Mucosa of rectum (tissue), 2 donors: ENCODE measurements around the gene VSIG2.

Source experiments
- H3K27ac ChIP-seq, 2 donors: one replicate each; pipeline ENCODE4 v1.7.0; 2013; ENCODE audit warnings: inconsistent platforms in 2 of 2, low read depth in 2 of 2, low read length in 2 of 2
- H3K27me3 ChIP-seq, 2 donors: one replicate each; pipeline ENCODE4 v1.7.0; 2013; ENCODE audit warnings: low read length in 2 of 2; ENCODE audit not compliant: control insufficient read depth in 2 of 2, insufficient read depth in 2 of 2
- H3K36me3 ChIP-seq, 2 donors: one replicate each; pipeline ENCODE4 v1.7.0; 2013; ENCODE audit warnings: low read length in 2 of 2; ENCODE audit not compliant: control insufficient read depth in 2 of 2, insufficient read depth in 2 of 2
- H3K4me1 ChIP-seq, 2 donors: one replicate each; pipeline ENCODE4 v1.7.0; 2013; ENCODE audit warnings: low read length in 2 of 2, mild to moderate bottlenecking in 1 of 2; ENCODE audit not compliant: control insufficient read depth in 2 of 2, insufficient read depth in 2 of 2
- H3K4me3 ChIP-seq, 2 donors: one replicate each; pipeline ENCODE4 v1.7.0; 2013; ENCODE audit warnings: low read length in 2 of 2
- H3K9ac ChIP-seq, 2 donors: one replicate each; pipeline ENCODE4 v1.7.0; 2013; ENCODE audit warnings: low read length in 2 of 2, low read depth in 1 of 2, mild to moderate bottlenecking in 1 of 2
- H3K9me3 ChIP-seq, 2 donors: one replicate each; pipeline ENCODE4 v1.7.0; 2013; ENCODE audit warnings: low read length in 2 of 2; ENCODE audit not compliant: control insufficient read depth in 2 of 2
- donor health status: healthy.
- donor health status: Normal muscosa, but diverticular disease.

The VSIG2 gene

DNA sequence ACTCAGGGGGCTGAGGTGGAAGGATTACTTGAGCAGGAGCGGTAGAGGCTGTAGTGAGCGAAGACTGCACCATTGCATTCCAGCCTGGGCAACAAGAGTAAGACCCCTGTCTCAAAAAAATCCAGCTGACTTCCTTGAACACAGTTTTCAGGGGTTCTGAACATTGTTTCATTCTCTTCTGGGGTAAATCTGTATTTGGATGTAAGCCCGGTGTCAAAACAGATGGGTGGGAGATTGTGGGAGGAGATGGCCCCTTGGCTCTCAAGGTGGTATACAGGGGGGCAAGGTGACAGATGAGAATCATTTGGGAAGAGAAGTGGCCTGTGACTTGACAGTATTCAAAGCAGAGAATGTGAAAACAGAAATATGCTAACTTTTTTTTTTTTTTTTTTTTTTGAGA, 5.3 kb upstream of the VSIG2 start:
- H3K4me3 ChIP-seq = no peak overlapping the region
- H3K27me3 ChIP-seq = peaks cover 0 to 13% of the 10 kb centered on the region in 2 donors
- peaks cover 31 to 32% of the 10 kb centered on the region in 2 donors for H3K4me1 ChIP-seq
- no peaks in the 10 kb centered on the region for H3K36me3 ChIP-seq
- no peak overlapping the region for H3K27ac ChIP-seq
- no peaks in the 10 kb centered on the region for H3K9me3 ChIP-seq
- H3K9ac ChIP-seq = no peak overlapping the region

DNA sequence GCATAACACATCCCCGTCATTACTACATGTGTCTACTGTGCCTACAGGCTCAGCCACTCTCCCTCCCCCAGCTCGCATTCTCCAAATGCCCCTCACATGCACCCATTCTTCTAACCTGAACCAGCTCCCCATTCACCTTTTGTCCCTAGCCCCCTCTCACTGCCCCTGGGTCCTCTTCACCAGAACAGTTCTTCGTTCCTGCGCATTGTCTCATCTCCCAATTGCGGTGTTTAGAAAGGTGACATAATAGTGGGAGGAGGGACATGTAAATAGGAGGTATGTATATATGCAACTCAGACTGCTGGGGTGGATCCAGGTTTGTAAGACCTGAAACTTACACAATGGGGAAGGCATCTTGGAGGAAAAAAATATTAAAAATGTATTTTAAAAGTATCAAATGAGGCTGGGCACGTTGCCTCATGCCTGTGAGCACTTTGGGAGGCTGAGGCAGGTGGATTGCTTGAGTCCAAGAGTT, 4.7 kb upstream of the VSIG2 start:
- no peaks in the 10 kb centered on the region for H3K36me3 ChIP-seq
- H3K9me3 ChIP-seq = no peaks in the 10 kb centered on the region
- peaks cover 0 to 13% of the 10 kb centered on the region in 2 donors for H3K27me3 ChIP-seq
- H3K4me3 ChIP-seq = no peak overlapping the region
- H3K27ac ChIP-seq = no peak overlapping the region
- no peak overlapping the region for H3K9ac ChIP-seq
- H3K4me1 ChIP-seq = peaks cover 29 to 32% of the 10 kb centered on the region in 2 donors

DNA sequence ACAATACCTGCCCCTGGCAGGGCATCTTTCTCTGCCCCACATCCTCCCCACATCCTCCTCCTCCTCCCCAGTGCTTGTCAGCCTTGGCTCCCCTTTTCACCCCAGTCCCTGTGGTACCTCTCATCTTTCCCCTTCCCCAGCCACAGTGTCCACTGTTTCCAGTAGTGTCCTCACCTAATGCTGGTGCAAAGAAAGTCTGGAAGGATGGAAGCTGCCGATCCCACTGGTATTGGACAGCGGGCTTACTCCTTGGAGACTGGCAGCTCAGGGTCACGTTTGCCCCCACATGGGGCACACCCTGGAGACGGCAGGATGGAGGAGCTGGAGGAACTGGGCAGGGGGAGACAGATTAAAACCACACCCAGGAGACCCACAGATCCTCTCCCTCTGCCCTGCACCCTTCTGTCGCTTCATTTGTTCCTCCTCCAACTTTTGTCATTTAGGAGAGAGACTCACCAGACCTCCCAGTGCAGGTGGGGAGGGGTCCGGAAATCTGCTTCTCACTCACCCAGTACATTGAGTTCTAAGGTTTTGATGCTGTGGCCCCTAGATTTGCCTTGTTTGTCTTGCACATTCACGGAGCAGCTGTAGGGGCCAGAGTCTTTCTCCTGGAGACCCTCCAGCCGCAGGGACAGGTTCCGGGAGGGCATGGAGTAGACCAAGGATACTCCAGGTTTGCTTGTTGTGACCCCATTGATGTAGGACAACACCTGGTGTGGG, 4.1 kb upstream of the VSIG2 start:
- Histone ChIP-seq H3K27ac (no peak overlapping the region), H3K4me1 (peaks cover 27 to 30% of the 10 kb centered on the region in 2 donors), H3K27me3 (peaks cover 0 to 9% of the 10 kb centered on the region in 2 donors), H3K9ac (no peak overlapping the region), H3K4me3 (no peak overlapping the region), H3K36me3 (no peaks in the 10 kb centered on the region), H3K9me3 (no peaks in the 10 kb centered on the region)

DNA sequence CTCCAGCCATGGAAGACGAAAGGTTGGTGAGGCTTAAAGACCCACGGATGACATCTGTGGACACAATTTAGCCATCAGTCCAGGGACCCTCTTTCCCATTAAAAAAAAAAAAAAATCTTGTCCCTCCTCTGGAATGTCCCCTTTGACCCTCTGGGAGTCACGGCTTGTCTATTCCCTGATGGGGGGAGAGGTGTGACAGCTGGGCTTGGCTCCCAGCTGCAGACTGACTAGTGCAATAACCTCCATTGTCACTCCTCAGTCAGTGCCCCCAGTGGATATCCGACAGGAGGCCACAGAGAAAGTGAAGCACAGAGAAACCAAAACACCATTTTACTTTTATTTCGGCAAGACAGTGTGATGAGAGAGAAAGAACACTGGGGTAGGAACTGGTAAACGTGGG, 2.7 kb upstream of the VSIG2 start:
- Histone ChIP-seq H3K27ac (no peak overlapping the region), H3K4me3 (no peak overlapping the region), H3K9me3 (no peaks in the 10 kb centered on the region), H3K9ac (no peak overlapping the region), H3K27me3 (peaks cover 0 to 4% of the 10 kb centered on the region in 2 donors), H3K36me3 (no peaks in the 10 kb centered on the region), H3K4me1 (peaks cover 27 to 39% of the 10 kb centered on the region in 2 donors)

DNA sequence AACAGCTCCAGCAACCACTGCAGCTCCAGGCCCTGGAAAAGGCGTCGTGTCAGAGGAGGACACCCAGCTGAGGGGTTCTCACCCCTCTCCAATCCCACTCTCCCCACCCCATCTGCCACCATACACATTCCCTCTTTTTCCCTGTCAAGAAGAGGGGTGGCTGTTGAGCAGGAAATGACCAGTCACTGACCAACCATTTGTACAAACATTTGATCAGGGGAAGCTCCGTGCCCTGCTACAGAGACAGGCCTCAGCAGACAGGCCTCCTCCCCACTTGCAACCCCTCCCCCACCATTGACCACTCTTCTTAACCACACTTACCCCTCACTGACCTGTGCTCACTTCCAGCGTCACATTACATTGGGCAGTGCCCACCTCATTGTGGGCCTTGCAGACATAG, 2.3 kb upstream of the VSIG2 start:
- Histone ChIP-seq H3K27me3 (peaks cover 0 to 4% of the 10 kb centered on the region in 2 donors), H3K4me1 (peaks cover 27 to 43% of the 10 kb centered on the region in 2 donors), H3K9me3 (no peaks in the 10 kb centered on the region), H3K4me3 (no peak overlapping the region), H3K9ac (no peak overlapping the region), H3K27ac (no peak overlapping the region), H3K36me3 (no peaks in the 10 kb centered on the region)

DNA sequence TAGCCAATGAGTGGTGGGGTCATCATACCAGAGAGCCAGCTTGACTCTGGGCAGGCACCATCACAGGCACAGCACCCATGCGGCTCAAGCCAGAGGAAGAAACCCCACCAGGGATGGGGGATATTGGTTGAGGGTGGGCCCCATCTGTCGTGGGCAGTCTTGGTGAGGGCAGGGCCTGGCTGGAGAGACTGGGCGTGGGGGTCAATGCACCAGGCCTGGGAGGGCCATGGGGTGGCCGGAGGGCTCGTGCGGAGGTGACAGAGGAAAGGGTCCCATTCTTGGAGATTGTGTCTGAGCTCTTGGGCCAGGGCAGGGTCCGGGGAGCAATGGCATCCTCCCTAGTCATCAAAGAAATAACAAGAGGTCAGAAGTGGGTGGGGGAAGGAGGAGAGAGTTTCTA, 1.6 kb upstream of the VSIG2 start:
- Histone ChIP-seq H3K4me3 (no peak overlapping the region), H3K27me3 (peaks cover 0 to 2% of the 10 kb centered on the region in 2 donors), H3K27ac (no peak overlapping the region), H3K4me1 (peaks cover 27 to 41% of the 10 kb centered on the region in 2 donors), H3K36me3 (no peaks in the 10 kb centered on the region), H3K9ac (no peak overlapping the region), H3K9me3 (no peaks in the 10 kb centered on the region)

DNA sequence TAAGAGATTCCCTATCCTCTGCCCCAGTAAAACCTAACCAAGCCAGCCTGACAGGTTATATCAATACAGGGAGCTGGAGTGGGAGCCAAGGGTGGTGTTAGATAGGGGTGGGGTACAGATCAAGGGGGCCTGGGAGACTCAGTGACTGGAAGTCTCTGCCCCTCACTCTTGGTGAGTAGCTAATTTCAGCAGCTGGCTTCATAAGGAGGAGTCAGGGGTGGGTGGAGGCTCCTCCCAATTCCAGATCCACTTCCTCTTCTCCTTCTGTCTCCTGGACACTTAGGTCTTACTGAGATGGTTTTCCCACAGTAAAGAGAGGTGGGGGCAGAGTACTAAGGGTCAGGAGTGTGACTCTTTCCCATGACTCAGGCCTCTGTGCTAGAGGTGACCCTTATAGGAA, 1.1 kb upstream of the VSIG2 start:
- H3K4me1 ChIP-seq = peaks cover 28 to 43% of the 10 kb centered on the region in 2 donors
- H3K27me3 ChIP-seq = peaks cover 0 to 3% of the 10 kb centered on the region in 2 donors

DNA sequence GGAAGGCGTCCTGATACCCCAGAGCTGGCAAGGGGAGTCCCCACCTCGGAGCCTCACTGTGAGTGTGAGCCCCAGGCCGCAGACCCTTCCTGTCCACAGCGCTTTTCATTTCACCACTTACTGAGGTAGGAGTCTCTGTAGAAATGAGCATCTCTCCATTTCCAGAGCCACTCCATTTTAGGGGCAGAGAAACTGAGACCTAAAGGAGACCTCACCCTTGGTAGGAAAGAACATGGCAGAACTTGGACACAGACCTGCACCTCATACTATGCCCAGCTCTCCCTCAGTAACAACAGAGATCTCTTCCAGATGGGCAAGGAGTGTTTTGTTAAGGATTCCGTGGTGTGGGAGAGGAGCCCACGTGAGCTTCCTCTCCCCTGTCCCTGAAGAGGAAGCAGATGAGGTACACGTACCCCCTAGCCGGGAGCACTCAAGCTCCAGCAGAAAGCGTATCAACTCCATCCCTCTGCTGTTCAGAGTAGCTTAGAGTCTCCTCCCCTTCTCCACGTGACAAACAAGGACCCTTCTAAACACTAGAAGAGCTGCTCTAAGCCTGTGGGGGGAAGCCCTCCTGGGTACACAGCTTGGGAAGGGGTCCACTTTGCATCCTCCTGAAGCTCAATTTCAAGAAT, 532 bp upstream of the VSIG2 start:
- H3K36me3 ChIP-seq = no peaks in the 10 kb centered on the region
- peaks cover 29 to 41% of the 10 kb centered on the region in 2 donors for H3K4me1 ChIP-seq
- peak overlapping the region; percentile 65 to 69 for H3K4me3 ChIP-seq
- H3K27ac ChIP-seq = peak overlapping the region; percentile 89 to 93
- no peaks in the 10 kb centered on the region for H3K9me3 ChIP-seq
- peaks cover 0 to 3% of the 10 kb centered on the region in 2 donors for H3K27me3 ChIP-seq
- peak overlapping the region; percentile 72 to 89 for H3K9ac ChIP-seq

More for the DNA sequence above, 1.1 kb upstream of the VSIG2 start:
- Histone ChIP-seq H3K9me3 (no peaks in the 10 kb centered on the region), H3K36me3 (no peaks in the 10 kb centered on the region), H3K4me3 (no peak overlapping the region), H3K9ac (no peak overlapping the region), H3K27ac (no peak overlapping the region)

DNA sequence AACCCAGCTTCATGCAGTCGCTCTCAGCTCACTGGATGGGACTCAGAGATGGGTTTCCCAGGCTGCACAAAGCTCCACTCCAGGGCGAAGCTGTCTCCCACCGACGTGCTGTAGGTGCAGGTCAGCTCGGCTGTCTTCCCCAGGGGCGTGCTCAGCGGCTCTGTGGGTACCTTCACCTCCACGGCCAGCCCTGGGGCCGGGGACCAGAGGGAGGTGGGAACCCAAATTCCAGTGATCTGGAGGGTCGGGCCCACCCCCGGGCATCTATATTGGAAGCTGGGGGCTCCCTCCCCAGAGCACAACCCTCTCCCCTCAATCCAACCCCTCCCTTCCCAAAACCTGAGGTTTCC, 689 bp downstream of the VSIG2 start:
- peaks cover 34 to 48% of the 10 kb centered on the region in 2 donors for H3K4me1 ChIP-seq
- no peaks in the 10 kb centered on the region for H3K9me3 ChIP-seq
- peak overlapping the region; percentile 89 to 93 for H3K27ac ChIP-seq
- peak overlapping the region; percentile 72 to 89 for H3K9ac ChIP-seq
- peaks cover 0 to 3% of the 10 kb centered on the region in 2 donors for H3K27me3 ChIP-seq
- H3K4me3 ChIP-seq = peak overlapping the region; percentile 65 to 69
- H3K36me3 ChIP-seq = no peaks in the 10 kb centered on the region

DNA sequence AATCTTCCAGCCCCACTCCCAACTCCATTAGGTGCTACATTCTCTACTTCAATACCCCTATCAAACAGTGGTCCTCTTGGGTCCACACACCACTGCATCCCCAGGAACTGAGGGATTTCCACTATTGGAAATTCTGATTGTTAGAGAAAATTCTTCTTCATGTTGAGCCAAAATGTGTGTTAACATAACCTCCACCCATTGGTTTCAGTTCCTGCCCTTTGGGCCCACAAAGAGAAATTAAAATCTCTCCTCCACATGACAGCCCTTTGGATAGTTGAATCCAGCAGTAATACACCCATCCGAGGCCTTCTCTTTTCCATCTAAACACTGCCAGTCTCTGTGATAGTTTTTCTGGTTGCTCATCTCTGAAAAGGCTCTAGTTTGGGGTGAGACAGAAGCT, 2.1 kb downstream of the VSIG2 start:
- peaks cover 40 to 48% of the 10 kb centered on the region in 2 donors for H3K4me1 ChIP-seq
- peaks cover 0 to 3% of the 10 kb centered on the region in 2 donors for H3K27me3 ChIP-seq

More for the DNA sequence above, 2.1 kb downstream of the VSIG2 start:
- Histone ChIP-seq H3K9ac (no peak overlapping the region), H3K27ac (peak overlapping the region; percentile 14 to 49), H3K9me3 (no peaks in the 10 kb centered on the region), H3K36me3 (no peaks in the 10 kb centered on the region), H3K4me3 (no peak overlapping the region)
